NT2/D1 (cell line): Measurements from ENCODE around the gene HERC3.

Experiments
- SUZ12 ChIP-seq: IDR thresholded peaks from 2 replicates; pipeline ENCODE4 v1.6.1; 2011; ENCODE audit not compliant: insufficient read length, insufficient read depth; ENCODE audit errors: extremely low read depth
- YY1 ChIP-seq: IDR thresholded peaks from 2 replicates; pipeline ENCODE4 v1.6.1; 2011; ENCODE audit not compliant: insufficient read length, insufficient read depth
- ZNF274 ChIP-seq: IDR thresholded peaks from 2 replicates; pipeline ENCODE4 v1.6.1; 2011; ENCODE audit warnings: mild to moderate bottlenecking, low read depth, low read length

DNA sequence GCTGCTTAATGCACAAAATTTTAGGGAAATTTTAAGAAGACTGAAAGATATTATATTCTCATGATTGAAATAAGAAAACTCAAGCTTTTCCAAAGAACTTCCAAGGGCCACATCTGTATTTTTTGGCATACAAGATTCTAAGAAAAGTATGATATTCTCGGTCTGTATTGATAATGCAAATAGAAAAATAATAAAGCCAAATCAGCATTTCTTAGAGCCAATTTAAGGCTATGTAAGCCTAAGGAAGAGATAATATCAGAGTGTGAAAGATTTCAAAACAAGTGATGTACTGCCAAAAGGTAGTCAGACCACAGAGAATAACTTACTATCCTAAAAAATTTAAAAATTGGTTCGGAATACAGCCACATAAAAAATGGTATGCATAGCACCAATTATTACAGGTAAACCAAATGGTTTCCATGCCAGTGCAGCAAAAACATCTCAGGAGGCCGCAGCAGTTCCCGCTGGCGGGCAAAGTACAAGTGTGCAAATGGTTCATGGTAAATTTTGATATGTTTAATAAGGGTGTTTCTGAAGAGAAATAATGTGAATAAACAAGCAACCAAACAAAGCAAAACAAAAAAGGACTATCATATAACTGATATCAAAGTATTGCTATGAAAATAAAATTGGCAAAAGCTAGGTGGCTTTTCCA, 140.6 kb downstream of the HERC3 start:
- TF ChIP-seq YY1 (no peak), ZNF274 (no peak), SUZ12 (no peak)
